ELF-1 (cell line): ENCODE results near the gene SH3BP2.

Experiments
- DNase-seq: peaks from one replicate; pipeline ENCODE4 v3.0.0-alpha.2; 2016; ENCODE audit warnings: low read depth, low spot score

SH3BP2 gene

DNA sequence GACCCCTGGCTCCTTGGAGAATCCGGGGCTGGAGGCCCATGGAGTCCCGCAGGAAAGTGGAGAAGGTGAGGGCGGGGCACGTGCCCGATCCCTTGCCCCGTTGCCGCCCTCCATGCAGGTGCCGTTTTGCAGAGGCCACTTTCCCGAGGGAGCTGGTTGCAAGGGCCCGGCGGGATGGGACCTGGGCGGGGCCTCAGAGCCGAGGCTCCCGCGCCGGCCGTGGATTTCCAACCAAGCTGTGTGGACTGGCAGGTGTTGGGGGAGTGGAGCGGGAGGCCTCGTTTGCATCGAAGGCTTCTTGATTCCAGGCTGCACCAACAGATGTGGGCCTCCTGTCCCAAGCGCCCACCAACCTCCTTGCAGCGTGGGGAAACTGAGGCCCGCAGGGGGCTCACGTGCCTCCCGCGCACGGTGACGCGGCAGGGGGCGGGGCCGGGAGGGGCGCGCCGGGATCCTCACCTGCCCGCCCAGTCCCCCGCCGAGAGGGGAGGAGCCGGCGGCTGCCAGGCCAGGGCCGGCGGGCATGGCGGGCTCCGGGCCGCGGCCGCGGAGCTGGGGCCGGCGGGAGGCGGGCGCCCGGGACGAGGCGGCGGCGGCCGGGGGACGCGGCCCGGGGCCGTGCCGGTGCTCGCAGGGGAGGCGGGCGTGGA, 24.9 kb downstream of the SH3BP2 start:
- peak; percentile 36 for DNase-seq

DNA sequence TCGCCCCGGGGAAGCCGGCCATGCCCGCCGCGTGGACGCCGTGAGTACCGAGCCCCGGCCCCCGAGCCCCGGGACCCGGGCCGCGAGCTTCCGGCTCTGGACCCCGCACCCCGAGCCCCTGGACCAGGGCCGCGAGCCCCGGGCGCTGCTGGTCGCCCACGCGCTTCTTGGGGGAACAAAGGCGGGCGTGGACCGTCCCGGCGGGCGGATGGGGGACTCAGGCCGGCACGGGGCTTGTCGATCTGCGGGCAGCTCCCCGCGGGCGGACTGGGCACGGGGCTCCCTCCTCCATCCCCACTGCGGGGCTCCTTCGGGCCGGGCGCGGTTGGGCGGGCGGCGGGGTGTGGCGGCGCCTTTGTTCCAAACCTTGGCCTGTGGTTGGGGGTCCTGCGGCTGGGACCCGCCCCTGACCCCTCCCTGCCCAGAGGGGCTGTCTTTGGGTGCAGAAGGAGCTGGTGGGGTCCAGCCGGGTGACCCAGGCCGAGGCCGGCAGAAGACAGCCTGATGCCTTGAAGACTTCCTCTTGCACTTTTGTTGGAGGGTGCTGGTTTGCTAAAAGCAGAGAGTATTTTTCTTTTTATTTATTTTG, 25.6 kb downstream of the SH3BP2 start:
- peak; percentile 30 for DNase-seq

DNA sequence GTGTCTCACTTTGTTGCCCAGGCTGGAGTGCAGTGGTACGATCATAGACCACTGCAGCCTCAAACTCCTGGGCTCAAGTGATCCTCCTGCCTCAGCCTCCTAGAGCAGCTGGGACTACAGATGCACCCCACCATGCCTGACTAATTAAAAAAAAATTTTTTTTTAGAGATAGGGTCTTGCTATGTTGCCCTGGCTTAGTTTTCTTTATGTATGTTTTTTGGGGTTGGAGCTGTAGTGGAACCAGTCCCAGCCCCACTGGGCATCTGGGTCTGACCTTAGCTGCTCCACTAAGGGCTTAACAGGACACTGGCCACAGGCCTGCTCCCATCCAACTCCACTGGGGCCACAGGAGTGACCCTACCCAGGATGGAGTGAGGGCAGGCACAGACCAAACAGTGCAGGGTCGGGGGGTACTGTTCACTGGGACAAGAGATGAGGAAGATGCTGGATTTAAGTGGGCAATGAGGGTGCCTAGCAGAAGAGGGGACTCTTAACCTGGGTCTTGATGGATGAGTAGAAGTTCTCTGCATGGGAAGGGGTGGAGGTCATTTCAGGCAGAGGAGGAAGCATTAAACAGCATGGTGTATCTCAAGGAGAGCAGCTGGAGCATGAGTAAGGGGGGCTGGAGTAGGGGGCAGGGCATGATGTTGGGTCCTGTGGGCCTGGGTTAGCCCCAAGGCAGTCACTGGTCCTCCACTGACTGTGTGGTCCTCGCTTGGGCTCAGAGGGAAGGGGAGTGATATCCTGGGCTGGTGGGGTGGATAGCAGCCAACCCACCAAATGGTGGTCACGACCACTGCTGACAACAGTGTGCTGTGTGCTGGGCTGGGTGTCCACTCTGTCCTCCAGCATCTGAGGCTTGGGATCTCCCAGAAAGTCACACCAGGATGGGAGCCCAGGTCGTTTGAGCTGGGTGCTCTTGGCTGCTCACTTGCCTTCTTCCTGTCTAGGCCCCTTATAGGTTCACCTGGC, 26.6 kb downstream of the SH3BP2 start:
- DNase-seq: no peak

DNA sequence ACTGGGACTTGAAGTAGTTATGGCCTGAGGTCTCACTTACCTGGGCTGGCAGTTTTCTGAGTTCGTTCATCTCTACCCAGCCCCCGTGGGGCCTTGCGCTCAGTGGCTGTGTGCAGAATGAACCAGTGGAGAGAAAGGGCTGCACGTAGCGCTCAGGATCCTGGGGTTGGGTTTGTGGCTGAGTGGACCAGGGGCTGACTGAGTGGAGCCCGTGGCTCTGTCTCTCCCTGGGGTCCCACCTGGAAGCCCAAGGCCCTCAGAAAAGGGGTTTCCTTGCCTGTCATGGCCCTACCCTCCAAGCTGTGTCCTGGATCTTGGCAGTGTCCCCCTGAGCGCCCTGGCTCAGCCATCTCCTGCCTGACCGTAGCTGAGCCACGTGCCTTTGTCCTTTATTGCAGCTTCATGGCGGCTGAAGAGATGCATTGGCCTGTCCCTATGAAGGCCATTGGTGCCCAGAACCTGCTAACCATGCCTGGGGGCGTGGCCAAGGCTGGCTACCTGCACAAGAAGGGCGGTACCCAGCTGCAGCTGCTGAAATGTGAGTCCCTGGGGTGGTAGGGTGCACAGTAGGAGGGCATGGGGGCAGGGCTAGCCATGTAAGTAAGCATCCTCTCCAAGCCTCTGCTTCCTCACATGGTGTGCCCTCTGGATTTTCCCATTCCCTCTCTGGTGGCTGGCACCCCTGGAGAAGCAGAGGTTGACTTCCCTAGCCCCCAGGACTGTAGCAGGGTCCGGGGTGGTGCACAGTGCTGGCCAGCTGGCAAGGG, 27.5 kb downstream of the SH3BP2 start:
- no peak for DNase-seq

DNA sequence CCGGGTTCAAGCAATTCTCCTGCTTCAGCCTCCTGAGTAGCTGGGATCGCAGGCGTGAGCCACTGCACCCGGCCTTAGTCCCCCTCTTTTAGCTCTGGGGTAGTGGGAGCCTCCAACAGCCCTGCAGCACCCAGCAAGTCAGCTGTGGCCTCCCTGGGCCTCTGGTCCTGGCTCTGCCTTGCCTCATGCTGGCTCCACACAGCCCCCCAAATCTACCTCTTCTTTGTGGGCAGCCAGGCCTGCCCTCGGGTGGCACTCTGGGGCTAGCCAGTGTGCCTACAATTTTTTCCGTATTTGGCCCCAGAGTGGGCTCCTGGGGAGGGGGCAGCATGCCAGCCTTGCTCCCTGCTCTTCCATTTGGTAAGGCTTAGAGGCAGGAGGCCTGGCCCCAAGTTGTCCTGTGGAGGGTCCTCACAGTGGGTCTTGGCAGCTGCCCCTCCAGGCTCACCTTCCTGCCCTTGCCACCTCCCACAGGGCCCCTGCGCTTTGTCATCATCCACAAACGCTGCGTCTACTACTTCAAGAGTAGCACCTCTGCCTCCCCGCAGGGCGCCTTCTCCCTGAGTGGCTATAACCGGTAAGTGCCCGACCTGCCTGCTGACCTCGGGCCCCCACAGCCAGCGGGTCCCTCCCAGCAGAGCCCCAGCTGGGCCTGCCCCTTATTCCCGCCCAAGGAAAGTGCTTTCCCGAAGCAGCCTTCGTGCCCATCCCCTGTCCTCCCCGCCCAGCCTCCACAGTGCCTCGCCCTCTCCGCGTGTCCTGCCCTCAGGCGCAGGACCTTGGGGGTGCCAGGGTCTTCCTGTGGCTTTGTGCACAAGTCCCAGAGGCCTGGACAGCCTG, 29.8 kb downstream of the SH3BP2 start:
- no peak for DNase-seq

DNA sequence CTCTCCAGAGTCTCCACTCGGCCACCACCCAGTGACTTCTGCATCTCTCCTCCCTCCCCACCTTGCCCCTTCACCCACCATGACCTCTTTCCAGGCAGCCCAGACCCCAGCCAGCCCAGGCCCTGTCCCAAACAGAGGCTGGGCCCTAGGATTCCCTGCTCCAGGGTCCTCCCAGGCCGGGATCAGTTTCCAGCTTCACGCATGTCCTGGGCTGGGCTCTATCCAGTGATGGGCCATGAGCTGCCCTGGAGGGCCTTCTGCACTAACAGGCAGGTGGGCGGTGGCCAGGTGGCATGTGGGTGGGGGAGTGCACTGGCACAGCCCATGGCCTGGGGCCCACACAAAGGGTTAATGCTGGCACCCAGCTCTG, 30.4 kb downstream of the SH3BP2 start:
- DNase-seq: no peak

DNA sequence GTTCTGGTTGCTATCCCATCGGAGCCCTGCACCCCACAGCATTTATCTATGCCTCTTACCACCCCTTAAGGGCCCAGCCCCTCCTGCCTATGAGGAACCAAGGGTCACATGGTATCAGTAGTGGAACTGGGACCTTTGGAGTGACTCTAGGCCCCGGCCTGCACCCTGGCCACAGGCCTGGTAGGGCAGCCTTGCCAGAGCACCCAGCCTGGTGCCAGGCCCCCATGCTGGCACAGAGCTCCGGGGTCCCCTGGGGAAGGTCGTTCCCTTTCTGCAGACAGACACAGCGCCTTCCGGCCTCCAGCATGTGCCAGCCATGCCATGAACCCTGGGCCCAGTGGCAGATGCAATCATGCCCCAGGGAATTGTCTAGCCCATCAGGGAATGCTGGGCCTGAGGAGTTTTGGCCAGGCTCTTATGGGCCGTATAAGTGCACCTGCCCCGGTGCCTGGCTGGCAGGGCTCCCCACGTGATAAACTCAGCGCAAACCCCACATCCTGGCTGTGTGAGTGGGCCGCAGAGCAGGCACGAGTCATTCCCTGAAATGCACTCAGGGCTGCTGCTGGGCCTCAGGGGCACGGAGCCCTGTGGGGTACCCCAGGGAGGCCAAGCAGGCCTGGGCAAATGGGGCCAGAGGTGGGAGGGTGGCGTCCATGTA, 30.9 kb downstream of the SH3BP2 start:
- DNase-seq: no peak

DNA sequence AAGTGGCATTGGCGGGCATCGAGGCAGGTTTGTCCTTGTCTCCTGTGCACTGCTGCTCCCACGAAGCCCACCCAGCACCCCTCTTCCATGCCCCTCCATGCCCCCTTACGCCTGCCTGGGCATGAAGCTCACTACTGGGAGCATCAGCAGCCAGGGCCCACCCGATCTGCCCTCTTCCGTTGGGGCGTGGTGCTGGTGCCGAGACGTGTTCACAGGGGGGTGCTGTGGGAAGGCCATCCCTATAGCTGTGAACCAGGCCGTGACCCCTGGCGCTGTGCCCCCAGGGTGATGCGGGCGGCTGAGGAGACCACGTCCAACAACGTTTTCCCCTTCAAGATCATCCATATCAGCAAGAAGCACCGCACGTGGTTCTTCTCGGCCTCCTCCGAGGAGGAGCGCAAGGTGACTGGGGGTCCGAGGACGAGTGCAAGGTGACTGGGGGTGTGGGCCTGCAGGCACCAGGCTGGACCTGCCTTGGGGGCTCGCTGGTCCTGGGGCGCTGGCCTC, 31.5 kb downstream of the SH3BP2 start:
- no peak for DNase-seq

DNA sequence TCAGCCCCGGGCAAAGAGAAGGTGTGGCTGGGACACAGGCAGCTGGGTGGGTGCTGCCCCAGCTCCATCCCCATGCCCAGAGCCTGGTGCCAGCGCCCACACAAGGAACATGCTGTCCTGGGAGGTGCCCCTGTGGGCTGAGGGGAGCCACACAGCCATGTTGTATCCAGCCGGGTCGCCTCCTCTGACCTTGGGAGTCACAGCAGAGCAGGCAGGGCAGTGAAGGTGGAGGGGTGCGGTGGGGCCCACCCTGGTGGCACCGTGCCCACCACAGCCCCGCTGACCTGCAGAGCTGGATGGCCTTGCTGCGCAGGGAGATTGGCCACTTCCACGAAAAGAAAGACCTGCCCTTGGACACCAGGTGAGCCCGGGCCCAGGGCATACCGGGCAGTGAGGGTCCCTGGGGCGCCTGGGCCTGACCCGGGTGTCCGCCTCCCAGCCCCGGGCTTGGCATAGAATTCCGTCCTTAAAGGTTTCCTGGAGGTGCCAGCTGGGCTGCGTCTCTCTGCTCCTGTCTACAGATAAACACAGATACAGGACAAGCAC, 32.0 kb downstream of the SH3BP2 start:
- no peak for DNase-seq

DNA sequence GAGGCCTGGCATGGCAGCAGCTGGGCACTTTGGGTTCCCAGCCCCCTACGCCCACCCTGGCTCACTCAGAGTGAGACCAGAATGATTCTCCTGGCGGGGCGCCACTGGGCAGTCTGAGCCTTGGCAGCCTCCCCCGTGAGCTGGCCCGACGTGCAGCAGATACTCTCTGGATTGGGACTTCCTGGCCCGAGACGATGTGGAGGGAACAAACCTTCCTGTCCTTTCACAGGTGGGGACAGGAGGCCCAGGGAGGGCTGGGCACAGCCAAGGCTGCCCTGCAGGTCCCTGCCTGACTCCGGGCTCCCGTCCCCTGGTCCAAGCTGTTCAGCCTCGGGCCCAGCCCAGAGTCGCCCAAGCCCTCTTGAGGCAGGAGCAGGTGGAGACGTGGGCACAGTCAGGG, 32.9 kb downstream of the SH3BP2 start:
- no peak for DNase-seq

DNA sequence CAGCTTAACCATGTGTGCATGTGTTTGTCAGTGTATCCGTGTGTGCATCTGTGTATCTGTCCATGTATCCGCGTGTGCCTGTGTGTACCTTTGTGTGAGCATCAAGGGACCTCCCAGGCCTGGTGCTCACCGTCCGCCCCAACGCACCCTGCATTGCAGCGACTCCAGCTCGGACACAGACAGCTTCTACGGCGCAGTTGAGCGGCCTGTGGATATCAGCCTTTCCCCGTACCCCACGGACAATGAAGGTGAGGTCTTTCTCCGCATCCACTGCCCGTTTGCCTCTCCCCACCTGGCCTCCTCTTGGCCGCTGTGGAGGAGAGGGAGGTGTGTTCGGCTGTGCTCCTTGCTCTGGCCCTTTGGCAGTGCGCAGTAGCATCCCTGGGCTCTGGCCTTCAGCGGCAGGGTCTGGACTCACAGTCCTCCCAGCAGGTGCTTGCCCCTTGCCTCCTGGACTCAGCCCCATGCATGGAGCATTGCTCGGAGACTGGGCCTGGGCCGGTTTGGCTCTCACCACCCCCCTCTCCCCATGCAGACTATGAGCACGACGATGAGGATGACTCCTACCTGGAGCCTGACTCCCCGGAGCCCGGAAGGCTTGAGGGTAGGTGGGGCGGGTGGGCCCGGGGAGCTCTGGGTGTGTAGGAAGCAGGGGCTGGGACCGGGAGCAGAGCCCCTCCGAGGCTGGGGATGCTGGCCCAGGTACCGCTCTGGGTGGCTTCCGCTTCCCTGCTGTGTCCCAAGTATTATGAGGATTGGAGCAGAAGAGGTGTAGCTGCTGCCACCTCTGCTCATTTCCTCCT, 34.4 kb downstream of the SH3BP2 start:
- DNase-seq: no peak

DNA sequence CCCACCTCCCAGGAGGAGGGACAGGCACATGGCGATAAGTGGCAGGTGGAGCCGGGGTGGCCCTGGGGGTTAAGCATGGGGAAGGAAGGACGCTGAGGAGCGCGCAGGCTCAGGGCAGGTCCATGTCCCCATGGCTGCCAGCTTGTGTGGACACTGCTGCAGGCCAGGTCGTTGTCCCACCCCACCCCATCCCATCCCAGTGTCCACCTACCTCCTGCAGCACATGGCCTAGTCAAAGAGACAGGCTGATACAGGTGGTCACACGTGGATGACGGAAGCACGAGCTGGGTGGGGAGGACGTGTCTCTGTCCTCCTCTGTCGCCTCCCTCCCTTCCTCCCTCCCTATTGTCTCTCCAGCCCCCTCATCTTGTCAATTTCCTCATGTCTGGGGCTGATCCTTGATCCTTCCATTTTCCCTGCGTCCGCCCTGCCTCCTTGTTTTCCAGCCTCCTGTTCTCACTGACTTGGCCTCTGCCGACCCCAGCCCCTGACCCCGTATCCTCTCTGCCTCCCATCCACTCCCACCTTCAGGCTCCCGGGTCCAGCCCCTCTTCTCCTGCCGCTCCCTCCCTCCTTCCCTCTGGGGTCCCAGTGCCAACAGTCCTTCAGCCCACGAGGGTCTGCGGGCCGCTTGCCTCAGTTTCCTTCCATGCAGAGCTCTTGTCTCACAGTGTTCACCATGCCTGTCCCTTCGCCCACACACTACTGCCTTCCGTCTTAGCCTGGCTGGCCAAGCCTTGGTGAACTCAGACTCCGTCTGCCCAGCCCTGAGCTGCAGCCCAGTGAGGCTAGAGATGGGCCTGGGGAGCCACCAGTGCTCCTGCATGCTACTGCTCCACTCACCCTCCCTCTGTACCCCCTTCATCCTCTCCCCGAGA, 35.2 kb downstream of the SH3BP2 start:
- no peak for DNase-seq

DNA sequence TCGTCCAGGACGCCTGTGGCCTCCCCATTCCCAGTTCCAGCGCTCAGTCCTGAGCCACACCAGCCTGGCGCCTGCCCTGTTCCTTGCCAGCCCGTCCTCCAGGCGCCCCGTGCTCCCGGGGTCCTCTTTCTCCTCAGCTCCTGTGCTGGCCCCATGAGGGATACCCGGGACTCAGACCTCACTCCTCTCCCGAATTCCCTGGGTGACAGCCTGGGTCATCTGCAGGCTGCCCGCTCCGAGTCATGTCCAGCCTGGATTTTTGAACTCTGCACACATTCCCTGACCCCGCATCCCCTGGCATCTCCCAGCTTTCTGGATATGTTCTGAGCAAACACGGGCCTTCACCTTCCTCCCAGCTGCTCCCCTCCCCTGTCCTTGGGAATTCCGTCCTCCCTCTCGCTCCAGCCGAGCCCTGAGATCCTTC, 35.9 kb downstream of the SH3BP2 start:
- no peak for DNase-seq

DNA sequence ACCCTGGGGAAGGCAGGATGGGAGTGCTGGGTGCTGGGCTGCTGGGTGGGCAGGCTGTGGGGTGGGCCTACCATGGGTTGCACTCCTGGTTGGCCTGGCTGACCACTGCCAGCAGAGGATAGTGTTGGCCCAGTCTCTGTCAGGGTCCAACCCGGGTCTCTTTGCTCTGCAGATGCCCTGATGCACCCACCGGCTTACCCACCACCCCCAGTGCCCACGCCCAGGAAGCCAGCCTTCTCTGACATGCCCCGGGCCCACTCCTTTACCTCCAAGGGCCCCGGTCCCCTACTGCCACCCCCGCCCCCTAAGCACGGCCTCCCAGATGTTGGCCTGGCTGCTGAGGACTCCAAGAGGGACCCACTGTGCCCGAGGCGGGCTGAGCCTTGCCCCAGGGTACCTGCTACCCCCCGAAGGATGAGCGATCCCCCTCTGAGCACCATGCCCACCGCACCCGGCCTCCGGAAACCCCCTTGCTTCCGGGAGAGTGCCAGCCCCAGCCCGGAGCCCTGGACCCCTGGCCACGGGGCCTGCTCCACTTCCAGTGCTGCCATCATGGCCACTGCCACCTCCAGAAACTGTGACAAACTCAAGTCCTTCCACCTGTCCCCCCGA, 36.5 kb downstream of the SH3BP2 start:
- DNase-seq: no peak

DNA sequence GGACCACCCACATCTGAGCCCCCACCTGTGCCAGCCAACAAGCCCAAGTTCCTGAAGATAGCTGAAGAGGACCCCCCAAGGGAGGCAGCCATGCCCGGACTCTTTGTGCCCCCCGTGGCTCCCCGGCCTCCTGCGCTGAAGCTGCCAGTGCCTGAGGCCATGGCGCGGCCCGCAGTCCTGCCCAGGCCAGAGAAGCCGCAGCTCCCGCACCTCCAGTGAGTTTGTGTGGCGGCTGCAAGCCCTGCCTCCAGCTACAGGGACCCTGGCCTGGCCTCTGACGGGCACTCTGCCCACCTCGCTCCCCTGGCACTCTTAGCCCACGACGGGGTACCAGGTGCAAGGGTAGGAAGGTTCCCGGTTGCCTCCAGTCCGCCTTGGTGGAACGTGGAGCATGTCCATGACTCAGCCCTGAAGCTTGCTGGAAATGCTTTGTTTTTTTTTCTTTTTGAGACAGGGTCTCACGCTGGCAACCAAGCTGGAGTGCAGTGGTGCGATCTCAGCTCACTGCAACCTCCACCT, 37.1 kb downstream of the SH3BP2 start:
- DNase-seq: no peak

DNA sequence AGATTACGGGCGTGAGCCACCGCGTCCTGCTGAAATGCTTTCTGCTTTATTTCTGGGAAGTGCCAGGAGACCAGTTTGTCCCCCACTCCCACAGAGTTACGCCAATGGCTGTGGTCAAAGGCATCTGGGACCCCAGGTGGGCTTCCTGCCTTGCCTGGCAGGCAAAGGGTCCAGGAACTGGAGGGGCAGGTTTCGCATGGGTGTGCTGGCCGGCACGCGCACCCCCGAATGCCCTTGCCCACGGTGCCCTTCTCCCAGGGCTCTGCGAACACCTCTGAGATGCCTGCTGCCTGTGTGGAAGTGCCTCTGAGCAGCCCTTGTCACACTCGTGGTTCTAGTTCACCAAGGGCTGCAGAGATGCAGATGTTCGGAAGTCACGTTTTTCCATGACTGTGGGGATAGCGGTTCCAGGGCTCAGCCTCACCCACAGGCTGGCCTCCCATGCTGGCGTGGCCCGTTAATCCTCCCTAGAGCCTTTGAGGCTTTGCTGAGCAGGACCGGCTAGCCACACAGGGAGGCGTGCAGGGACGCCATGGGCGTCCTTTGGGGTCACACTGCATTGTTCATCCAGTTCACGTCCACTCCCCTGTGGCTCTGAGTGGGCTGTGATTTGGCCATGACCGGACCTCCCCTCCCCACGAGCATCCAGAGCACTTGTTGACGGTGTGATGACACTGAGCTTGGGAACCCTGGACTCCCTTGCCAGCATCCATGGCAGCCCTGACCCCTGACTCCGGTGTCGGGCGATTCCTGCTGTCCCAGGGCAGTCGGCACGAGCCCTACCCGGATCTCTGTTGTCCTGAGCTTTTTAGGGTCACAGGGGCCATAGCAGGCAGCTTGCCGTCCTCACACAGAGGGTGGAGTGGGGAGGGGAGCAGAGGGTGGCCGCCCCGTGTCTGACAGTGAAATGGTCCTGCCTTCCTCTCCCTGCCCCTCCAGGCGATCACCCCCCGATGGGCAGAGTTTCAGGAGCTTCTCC, 38.0 kb downstream of the SH3BP2 start:
- DNase-seq: no peak
